GM23338 (cell line): ENCODE data around the gene INTS6L.

Source experiments
- CREB1 ChIP-seq: fragments of 250-450 bp; sonication (Bioruptor Pico); IDR thresholded peaks from 2 replicates; pipeline ENCODE4 v1.5.0; 2020; ENCODE audit warnings: low read depth, mild to moderate bottlenecking, moderate library complexity
- EZH2 ChIP-seq: fragments of 200-600 bp; sonication (generic); IDR thresholded peaks from one replicate; pipeline ENCODE4 v1.8.0; 2017; ENCODE audit warnings: antibody characterized with exemption, mild to moderate bottlenecking, low read depth; ENCODE audit not compliant: unreplicated experiment
- EZH2phosphoT487 ChIP-seq: fragments of 200-600 bp; sonication (generic); IDR thresholded peaks from one replicate; pipeline ENCODE4 v1.8.1; 2018; ENCODE audit warnings: antibody characterized with exemption; ENCODE audit not compliant: unreplicated experiment
- JUNB ChIP-seq: IDR thresholded peaks from one replicate; pipeline ENCODE4 v1.6.1; 2016; ENCODE audit warnings: antibody characterized with exemption; ENCODE audit not compliant: unreplicated experiment
- POLR2AphosphoS5 ChIP-seq: IDR thresholded peaks from 2 replicates; pipeline ENCODE4 v1.6.1; 2016; ENCODE audit warnings: antibody characterized with exemption, low read depth
- REST ChIP-seq: IDR thresholded peaks from one replicate; pipeline ENCODE4 v1.6.1; 2018; ENCODE audit warnings: antibody characterized with exemption; ENCODE audit not compliant: unreplicated experiment
- STAT1 ChIP-seq: IDR thresholded peaks from one replicate; pipeline ENCODE4 v1.6.1; 2016; ENCODE audit warnings: antibody characterized with exemption; ENCODE audit not compliant: unreplicated experiment
- ZNF114 ChIP-seq: fragments of 250-450 bp; sonication (Bioruptor Pico); IDR thresholded peaks from 2 replicates; pipeline ENCODE4 v1.5.0; 2020; ENCODE audit warnings: mild to moderate bottlenecking, moderate library complexity
- ZNF331 ChIP-seq: fragments of 250-450 bp; sonication (Bioruptor Pico); IDR thresholded peaks from 2 replicates; pipeline ENCODE4 v1.5.0; 2020; ENCODE audit warnings: low read depth, mild to moderate bottlenecking, moderate library complexity
- TF ChIP-seq, protein P1 (sequence below), 2 experiments: fragments of 200-600 bp in 1 of 2; sonication (generic) in 1 of 2; conservative IDR thresholded peaks; 2 replicates each; pipeline versions ENCODE4 v1.5.1 to v1.6.1; 2016 to 2017; ENCODE audit warnings: antibody characterized with exemption in 2 of 2, low read depth in 2 of 2, mild to moderate bottlenecking in 2 of 2, moderate library complexity in 1 of 2
- TF ChIP-seq, protein P2 (sequence below): IDR thresholded peaks from 2 replicates; pipeline ENCODE4 v1.6.1; 2016; ENCODE audit warnings: antibody characterized with exemption

- no peak for TF ChIP-seq EZH2phosphoT487
- TF ChIP-seq, protein P1, sequence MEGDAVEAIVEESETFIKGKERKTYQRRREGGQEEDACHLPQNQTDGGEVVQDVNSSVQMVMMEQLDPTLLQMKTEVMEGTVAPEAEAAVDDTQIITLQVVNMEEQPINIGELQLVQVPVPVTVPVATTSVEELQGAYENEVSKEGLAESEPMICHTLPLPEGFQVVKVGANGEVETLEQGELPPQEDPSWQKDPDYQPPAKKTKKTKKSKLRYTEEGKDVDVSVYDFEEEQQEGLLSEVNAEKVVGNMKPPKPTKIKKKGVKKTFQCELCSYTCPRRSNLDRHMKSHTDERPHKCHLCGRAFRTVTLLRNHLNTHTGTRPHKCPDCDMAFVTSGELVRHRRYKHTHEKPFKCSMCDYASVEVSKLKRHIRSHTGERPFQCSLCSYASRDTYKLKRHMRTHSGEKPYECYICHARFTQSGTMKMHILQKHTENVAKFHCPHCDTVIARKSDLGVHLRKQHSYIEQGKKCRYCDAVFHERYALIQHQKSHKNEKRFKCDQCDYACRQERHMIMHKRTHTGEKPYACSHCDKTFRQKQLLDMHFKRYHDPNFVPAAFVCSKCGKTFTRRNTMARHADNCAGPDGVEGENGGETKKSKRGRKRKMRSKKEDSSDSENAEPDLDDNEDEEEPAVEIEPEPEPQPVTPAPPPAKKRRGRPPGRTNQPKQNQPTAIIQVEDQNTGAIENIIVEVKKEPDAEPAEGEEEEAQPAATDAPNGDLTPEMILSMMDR (conservative IDR thresholded peaks at IDR 0.05; ENCODE audit: low read depth in 2 of 2), result no peak
- no peak for TF ChIP-seq EZH2
- no peak for TF ChIP-seq JUNB
- TF ChIP-seq REST, result no peak
- TF ChIP-seq, protein P2, sequence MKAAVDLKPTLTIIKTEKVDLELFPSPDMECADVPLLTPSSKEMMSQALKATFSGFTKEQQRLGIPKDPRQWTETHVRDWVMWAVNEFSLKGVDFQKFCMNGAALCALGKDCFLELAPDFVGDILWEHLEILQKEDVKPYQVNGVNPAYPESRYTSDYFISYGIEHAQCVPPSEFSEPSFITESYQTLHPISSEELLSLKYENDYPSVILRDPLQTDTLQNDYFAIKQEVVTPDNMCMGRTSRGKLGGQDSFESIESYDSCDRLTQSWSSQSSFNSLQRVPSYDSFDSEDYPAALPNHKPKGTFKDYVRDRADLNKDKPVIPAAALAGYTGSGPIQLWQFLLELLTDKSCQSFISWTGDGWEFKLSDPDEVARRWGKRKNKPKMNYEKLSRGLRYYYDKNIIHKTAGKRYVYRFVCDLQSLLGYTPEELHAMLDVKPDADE, result no peak
- TF ChIP-seq POLR2AphosphoS5, result no peak
- no peak for TF ChIP-seq CREB1
- no peak for TF ChIP-seq STAT1
- TF ChIP-seq ZNF331 (CRISPR knock-in tag), result no peak
- no peak for TF ChIP-seq ZNF114
Observed at GRCh38 chrX:135528756-135529155, 8.3 kb downstream of the INTS6L start.
